ENCODE results near the gene TBC1D16.
"Not testable (repeated sequence)": the region's sequence is repeated elsewhere in the genome, so short reads cannot be mapped to it uniquely, and the experiment has no call there.

TBC1D16 gene

DNA sequence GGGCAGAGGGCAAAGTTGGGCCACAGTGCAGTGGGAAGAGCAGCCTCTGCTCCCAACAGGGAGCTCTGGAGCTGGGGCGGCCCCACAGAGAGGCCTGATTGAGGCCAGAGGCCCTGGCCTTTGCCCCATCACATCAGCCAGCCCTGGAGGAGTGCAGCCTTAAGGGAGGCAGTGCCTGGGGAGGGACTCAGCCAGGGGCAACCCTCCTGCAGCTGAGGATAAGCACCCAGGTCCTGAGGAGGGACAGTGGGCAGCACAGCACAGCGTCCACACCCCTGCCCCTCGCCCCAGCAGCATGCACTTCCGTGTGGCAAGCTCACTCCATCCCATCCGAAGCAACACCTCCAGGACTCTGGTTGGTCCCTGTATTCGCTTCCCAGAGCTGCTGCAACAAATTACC, 134.5 kb downstream of the TBC1D16 start:
- no peak for TF ChIP-seq CTCF (IDR thresholded peaks at IDR 0.05; ENCODE audit: insufficient read depth, low read length, missing control alignments)
- CTCF ChIA-PET: no interaction called here
- POLR2A ChIA-PET: no interaction called here
- no peak overlapping the region for H3K4me3 ChIP-seq (ENCODE audit: low read depth, low read length)
- no peak for DNase-seq (ENCODE audit: low read depth, low spot score)

- ChIA-PET POLR2A (no interaction called here), CTCF (interaction anchor here (0.6 kb wide), 1 partner anchor 17 kb away, joined by 3 read pairs; no protein-coding TSS in a partner anchor)
- H3K4me3 ChIP-seq (ENCODE audit: low read depth, low read length): no peak overlapping the region
- TF ChIP-seq CTCF (IDR thresholded peaks at IDR 0.05; ENCODE audit: insufficient read depth, low read length, missing control alignments): no peak
- DNase-seq (ENCODE audit: low read depth, low spot score): no peak
These were observed 136.1 kb downstream of the TBC1D16 start for GRCh38 chr17:79899584-79899983.

DNA sequence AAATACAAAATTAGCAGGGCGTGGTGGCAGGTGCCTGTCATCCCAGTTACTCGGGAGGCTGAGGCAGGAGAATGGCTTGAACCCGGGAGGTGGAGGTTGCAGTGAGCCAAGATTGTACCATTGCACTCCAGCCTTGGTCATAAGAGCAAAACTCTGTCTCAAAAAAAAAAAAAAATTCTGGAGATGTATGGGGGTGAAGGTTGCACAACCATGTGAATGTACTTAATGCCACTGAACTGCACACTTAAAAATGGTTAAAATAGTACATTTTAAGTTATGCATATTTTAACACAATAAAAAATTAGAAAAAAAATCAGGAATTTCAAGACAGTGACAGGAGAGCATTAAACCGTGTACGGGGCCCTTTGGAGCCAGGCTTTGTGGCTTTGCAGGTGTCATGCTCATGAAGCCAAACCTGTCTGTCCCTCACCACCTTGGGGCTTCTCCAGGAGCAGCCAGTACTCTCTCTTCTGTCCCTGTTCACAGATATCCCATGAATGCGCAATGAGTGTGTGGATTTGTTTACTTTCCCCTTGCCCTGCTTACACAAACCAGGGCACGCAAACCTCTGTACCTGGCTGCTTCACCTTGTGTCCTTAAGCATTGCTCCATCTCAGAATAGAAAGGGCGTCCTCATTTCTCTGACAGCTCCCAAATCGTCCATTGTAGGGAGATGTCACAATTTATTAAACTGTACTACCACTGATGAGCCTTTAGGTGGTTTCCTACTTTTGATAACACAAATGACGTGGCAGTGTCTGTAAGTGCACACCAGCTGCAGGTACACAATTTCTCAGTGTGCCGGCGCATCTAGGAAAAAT, 138.2 kb downstream of the TBC1D16 start:
- no peak for TF ChIP-seq CTCF (IDR thresholded peaks at IDR 0.05; ENCODE audit: insufficient read depth, low read length, missing control alignments)
- H3K4me3 ChIP-seq (ENCODE audit: low read depth, low read length): no peak overlapping the region
- DNase-seq (ENCODE audit: low read depth, low spot score): no peak
- POLR2A ChIA-PET: no interaction called here
- CTCF ChIA-PET: interaction anchor here (0.6 kb wide), 1 partner anchor 79 kb away, joined by 3 read pairs; no protein-coding TSS in a partner anchor

GRCh38 chr17:79893457-79893856, 142.2 kb downstream of the TBC1D16 start:
- DNase-seq (ENCODE audit: low read depth, low spot score); CTCF ChIA-PET; POLR2A ChIA-PET; H3K4me3 ChIP-seq (ENCODE audit: low read depth, low read length): not testable (repeated sequence)

- TF ChIP-seq CTCF (IDR thresholded peaks at IDR 0.05; ENCODE audit: insufficient read depth, low read length, missing control alignments): no peak
- POLR2A ChIA-PET: no interaction called here
- no peak for DNase-seq (ENCODE audit: low read depth, low spot score)
- H3K4me3 ChIP-seq (ENCODE audit: low read depth, low read length): no peak overlapping the region
- CTCF ChIA-PET: no interaction called here
These were observed 143.0 kb downstream of the TBC1D16 start for GRCh38 chr17:79892457-79893241.

DNA sequence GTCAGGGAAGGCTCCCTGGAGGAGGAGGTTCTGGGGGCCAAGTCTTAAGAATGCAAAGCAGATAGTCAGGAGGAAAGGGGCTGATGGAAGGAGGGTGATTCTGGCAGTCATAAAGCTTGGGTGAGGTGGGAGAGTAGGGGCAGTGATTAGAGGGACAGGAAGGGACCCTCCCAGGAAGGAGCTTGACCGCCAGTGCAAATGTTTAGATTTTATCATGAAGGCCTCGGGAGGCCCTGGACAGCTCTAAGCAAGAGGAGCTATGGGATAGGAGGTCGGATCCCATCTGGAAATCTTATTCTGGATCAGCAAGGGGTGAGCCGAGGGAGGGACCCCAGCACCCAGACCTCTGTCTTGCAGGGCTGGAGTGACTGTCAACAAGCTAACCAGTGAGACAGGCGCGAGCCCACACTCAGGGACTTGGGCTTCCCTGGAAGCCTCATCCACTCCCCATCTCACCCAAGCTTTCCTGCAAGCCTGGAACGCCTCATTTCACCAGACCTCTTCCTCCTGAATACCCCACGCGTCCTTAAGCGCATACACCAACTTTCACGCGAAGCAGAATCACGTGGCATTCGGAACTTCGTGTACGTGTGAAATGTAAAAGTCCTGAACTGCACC, 144.4 kb downstream of the TBC1D16 start:
- no peak for TF ChIP-seq CTCF (IDR thresholded peaks at IDR 0.05; ENCODE audit: insufficient read depth, low read length, missing control alignments)
- H3K4me3 ChIP-seq (ENCODE audit: low read depth, low read length): no peak overlapping the region
- ChIA-PET CTCF (interaction anchor here (0.9 kb wide), 1 partner anchor 9 kb away, joined by 4 read pairs; no protein-coding TSS in a partner anchor), POLR2A (no interaction called here)
- no peak for DNase-seq (ENCODE audit: low read depth, low spot score)

Measured in AG04449 (cell line).